DLD1 (cell line): Measurements from ENCODE around the gene AHNAK.

ENCODE experiments used
- in situ Hi-C: cut with HindIII; loops from 2 replicates; pipeline ENCODE4 v1.10.0; 2017; ENCODE audit warnings: low sequenced_read_pairs

Gene AHNAK

DNA sequence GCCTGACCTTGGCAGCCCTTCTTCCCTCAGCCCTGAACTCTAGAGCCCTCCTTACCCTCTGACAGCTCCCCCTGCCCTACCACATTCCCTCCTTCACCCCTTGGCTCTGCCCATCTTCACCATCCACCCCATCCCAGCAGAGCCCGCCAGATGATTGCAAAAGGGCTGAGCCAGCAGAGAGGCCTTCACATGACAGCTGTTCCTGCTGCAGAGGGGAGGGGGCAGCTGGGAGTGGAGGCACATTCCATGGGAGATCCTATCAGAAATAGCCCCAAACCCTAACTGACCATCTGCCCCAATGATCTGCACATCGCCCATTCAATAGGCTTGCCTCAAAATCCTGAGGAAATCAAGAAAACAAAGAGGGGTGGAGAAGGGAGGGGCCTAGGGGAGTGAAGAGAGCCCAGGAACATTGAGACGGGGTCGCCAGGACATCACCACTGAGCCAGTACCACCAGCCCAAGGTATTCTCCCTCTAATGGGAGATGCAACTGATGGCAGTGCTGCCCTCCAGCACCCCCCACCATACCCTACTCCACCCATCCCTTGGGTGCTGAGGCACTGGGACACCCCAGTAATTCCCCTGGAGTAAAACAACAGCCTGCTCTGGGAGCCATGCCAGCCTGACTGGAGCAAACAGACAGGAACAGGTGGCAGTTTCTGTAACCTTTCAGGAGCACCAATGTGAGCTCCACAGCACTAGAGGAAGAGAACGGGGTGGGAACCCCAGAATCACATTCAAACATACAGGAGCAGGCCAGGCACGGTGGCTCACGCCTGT is 8.0 kb upstream of the AHNAK start:
- in situ Hi-C loops: loop anchor here (25.0 kb wide), 1 partner anchor 117 kb away; no protein-coding TSS in a partner anchor

DNA sequence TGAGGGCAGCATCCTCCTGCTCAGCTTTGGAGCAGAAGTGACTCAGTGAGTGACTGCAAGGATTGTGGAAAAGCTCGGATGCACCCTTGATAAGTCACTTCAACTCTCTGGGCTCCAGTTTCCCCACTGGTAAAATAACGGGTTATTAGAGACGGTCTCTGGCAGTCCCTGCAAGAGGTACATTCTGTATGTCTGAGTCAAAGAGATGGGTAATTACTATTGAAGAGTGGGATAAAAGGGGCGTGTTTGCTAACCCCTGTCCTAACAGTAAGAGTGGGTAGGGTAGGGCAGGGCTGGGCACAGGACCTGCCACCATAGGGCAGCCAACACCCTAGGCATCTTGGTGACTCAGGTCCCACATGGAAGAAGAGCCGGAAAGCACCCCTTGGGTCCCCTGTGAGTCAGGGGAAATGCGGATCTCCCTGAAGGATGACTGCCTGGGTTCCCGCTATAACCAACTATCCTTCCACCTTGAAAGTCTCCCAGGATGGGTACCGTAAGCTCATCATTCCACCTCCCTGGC is 7.3 kb upstream of the AHNAK start:
- in situ Hi-C loops: loop anchor here (25.0 kb wide), 1 partner anchor 117 kb away; no protein-coding TSS in a partner anchor

DNA sequence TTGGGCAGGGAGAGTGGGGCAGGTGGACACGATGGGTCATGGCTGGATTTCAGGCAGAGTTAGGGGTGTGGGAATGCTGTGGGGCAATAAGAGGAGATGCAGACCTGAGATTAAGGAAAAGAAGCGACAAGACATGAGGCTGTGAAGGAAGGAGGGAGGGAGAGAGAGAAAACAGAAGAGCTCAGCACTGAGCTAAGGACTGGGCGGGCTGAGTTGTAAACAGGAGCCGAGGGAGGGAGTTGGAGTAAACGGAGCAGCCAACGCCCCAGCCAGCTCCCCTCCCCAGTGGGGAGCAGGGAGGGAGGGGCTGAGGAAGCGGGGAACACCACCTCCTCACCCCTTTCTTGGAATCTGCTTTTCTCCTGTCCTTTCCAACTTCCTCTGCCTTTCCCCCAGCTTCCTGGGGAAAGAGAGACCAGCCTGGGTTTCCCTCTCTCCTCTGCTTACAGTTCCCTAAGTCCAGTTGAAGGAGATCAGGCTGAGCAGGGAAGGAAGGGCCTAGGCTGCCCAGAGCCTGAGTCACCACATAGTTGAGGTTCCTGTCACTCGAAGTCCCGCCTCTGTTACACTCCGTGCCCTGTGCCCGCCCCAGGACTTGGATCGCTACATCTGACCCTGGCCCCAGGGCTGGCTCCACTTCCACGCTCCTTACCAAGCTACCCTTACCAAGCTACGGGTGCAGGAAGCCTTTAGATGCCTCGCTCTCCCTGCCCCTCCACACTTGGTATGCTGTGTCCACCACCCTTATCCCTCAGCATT is 6.7 kb upstream of the AHNAK start:
- in situ Hi-C loops: loop anchor here (25.0 kb wide), 1 partner anchor 116 kb away; no protein-coding TSS in a partner anchor

DNA sequence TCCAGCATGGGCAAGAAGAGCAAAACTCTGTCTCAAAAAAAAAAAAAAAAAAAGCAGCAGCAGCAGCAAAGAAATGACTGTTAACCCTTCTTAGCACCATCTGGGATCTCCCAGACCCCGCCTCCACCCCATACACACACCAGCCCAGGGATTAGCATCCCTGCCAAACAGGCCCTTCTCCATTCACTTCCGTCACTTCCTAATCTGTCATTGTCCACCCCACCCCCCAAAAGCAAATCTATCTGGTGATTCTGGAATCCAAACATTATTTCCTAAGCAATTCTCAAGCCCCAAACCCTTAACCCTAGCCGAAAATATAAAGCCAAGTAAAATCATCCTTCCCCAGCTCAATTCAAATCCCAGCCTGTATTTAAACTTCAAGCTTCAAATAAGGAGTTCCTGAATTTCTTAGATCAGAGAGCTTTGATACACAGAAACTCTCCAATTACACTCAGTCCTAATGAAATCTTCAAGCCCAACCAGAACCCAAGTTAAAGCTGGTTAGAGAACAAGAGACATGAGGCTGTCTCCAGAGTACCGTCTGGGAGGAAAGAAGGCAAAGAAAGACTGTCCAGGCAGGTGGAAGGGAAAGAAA is 6.0 kb upstream of the AHNAK start:
- in situ Hi-C loops: loop anchor here (25.0 kb wide), 1 partner anchor 115 kb away; no protein-coding TSS in a partner anchor

GRCh38 chr11:62550478-62550877 is 3.9 kb upstream of the AHNAK start:
- in situ Hi-C loops: loop anchor here (25.0 kb wide), 1 partner anchor 113 kb away; no protein-coding TSS in a partner anchor

- in situ Hi-C loops: no loop called here
Observed at GRCh38 chr11:62548545-62549335, 2.1 kb upstream of the AHNAK start.

DNA sequence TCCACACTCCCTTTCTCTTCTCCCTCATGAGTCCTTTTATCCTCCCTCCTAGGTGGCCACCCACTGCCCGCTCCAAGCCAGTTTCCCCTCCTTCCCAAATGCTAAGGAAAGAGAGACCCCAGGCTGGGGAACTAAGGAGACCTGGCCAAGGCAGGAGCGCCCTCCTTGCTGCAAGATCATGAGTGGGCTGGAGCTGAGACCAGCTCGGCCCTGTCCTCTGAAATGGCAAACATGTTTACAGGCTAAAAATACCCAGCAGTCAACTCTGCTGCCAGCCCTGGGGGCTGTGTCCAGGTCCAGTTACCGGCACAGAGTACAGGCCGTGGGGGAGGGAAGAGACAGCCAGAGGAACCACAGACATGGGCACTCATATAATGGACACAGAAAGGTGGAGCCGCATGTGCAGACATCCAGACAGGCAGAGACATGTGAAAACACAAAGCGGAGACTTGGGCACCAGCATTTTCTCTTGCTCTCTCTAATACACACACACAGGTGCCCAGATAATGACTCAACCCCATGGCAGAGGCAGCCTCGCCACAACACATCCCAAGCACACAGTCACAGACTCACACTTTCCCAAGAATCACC is 1.2 kb upstream of the AHNAK start:
- in situ Hi-C loops: no loop called here

GRCh38 chr11:62546929-62547625 is 471 bp upstream of the AHNAK start:
- in situ Hi-C loops: no loop called here

DNA sequence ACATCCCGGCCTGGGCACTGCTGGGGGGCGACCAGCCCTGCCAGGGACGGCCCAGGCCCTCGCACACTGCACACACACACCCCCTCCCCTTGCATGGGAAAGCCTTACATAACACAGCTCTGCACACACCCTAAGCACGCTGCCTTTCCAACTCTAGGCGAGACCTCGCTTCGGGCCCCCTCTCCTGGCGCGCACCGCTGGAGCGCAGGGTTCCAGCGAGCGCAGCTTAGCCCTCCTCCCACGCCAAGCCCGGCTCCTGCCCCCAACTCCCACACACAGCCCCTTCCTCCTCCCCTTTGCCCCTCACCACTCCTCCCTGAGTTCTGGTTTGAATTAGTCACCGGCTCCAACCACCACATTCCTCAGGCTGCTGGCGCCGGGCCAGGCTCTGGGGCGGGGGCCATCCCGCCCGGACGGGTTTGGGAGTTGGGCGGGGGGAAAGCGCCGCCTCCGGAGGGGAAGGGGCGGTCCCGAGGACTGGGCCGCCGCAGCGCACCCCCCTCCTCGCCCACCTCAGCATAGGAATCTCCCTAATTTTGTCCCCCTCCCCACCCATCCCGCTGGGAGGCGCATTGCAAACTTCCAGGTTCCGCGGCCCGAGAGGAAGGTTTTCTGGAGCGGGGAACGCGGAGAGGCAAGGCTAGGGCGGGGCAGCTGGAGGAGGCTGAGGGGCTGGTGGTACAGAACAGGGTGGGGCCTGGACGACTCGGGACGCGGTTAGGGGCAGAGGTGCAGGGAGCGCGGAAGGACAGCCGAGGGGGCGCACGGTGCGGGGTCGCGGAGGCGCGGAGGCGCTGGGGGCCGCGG is 966 bp downstream of the AHNAK start:
- in situ Hi-C loops: no loop called here

DNA sequence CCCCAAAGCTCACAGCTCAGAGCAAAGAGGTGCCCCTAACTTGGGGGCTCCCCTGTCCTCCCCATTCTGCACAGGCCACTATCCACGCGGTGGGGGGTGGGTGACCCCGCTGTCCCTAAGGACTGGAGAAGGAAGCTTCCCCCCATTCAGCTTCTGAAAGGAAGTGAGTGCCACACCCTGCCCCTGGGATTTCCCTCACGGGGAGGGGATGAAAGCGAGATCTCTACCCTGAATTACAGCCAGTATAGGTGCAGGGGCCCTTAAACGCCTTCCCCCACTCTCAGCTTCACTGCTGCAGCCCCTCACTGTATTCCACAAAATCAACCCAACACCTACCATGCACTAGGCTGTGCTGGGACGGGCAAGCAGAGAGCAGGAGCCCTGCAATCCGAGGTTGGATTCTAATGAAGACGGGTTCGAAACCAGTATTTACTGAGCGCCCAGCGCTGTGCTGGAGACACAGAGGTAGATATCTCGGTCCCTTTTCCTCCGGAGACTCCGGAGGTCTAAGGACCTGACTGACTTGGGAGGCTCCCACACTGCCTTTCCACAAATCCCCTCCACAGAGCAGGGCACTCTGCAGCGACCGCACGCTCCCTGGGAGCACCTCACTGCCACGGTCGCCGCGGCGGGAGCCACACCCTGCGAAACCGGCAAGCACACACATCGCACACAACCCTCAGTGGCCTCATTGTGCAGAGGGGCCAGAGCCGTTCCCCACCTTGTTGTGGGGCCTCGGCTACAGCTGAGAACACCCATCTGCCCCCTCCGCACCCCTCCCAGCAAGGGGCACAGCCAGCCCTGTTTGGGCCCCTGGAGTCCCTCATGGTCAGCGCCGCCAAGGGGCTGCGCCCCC is 1.8 kb downstream of the AHNAK start:
- in situ Hi-C loops: no loop called here

- in situ Hi-C loops: no loop called here
Observed at GRCh38 chr11:62543680-62544444, 2.7 kb downstream of the AHNAK start.

DNA sequence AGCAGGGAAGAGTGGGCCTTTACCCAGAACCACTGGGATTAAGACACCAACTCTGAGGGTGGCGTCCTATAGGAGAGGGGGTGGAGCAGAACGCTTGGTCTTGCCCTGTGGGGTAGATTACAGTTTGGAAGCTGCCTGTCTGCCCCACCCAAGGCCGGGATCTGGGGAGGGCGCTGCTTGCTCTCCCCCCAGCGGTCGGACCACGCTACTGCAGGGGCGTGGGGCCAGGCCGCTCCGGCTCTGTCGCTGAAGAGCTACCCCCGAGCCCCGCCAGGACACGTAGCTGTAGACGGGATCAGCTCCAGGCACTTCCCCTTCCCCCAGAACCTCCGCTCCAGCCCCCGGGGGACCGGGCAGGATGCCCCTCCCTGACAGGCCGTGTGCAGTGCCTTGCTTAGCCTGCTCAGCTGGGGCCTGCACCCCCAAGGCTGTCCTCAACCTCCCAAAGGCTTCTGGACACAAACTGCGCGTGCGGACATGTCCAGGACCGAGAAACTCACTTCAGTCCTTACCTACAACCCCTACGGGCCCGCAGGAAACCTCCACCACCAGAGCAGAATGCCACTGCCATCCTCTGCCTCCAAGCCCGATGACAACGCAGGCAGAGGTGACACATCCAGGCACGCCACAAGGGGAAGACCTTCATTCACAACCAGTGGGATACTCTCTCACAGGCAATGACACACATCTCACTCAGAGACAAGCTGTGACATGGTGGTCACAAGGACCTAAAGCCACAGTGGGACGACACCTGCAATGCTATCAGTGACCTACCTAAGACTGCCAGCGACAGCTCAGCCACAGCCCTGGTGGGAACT is 3.6 kb downstream of the AHNAK start:
- in situ Hi-C loops: no loop called here

DNA sequence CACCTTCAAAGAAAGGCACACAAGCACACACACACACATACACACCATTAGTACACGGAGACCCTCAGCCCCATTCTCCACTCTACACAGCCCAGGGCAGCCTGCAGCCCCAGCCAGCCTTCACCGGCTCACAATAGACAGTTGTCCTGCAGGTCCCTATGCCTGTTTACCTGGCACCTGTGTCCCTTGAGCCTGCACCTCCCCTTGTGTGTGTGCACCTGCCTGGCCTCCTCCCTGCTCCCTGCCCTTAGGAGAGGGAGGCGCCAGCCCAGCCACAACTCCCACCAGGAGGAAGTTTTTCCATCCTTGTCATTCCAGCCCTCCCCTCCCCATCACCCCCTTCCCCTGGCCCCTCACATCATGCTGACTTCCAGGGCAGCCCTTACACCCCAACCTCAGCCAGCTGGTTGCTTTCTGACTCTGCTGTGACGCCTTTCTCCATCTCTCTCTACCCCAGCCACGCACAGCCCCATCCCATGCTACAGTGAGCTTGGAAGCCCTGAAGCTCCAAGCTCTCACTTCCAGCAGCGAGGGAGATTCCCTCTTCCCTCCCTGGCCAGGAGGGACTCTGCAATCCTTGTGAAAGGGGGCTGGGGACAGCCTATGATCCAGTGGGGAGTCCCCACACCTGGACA is 4.4 kb downstream of the AHNAK start:
- in situ Hi-C loops: no loop called here

- in situ Hi-C loops: no loop called here
Observed at GRCh38 chr11:62540804-62541701, 5.6 kb downstream of the AHNAK start.
